DND-41 (cell line): ENCODE results near the gene FYB1.

Experiments
- ATAC-seq: fragments of 200-7000 bp; cut with Tn5 transposase; 3 replicates; pipeline ENCODE4 v1.9.1; 2021; ENCODE audit warnings: low read depth; ENCODE audit not compliant: insufficient read depth
- DNase-seq: peaks from one replicate; pipeline ENCODE4 v3.0.0-alpha.2; 2020
- H2AFZ ChIP-seq: 2 replicates; pipeline ENCODE4 v1.6.0; 2012; ENCODE audit warnings: low read depth, low read length
- H3K27ac ChIP-seq: 2 replicates; pipeline ENCODE4 v1.5.1; 2012; ENCODE audit warnings: low read length, inconsistent platforms
- H3K27me3 ChIP-seq: fragments of 200-600 bp; sonication (generic); 2 replicates; pipeline ENCODE4 v1.6.0; 2012; ENCODE audit warnings: low read length, mild to moderate bottlenecking, inconsistent platforms; ENCODE audit not compliant: insufficient read depth, poor library complexity
- H3K36me3 ChIP-seq: 2 replicates; pipeline ENCODE4 v1.5.1; 2012; ENCODE audit warnings: low read length, inconsistent platforms; ENCODE audit not compliant: insufficient read depth
- H3K4me1 ChIP-seq: 2 replicates; pipeline ENCODE4 v1.5.1; 2012; ENCODE audit warnings: mild to moderate bottlenecking, low read length; ENCODE audit not compliant: insufficient read depth
- H3K4me2 ChIP-seq: 2 replicates; pipeline ENCODE4 v1.6.0; 2012; ENCODE audit warnings: mild to moderate bottlenecking, moderate library complexity, low read length, inconsistent platforms; ENCODE audit not compliant: insufficient read depth
- H3K4me3 ChIP-seq, 2 experiments: fragments of 200-600 bp in 1 of 2; shearing (Covaris generic) in 1 of 2; 2 replicates each; pipeline ENCODE4 v1.5.1; 2012 to 2016; ENCODE audit warnings: inconsistent platforms in 2 of 2, low read length in 2 of 2, mild to moderate bottlenecking in 2 of 2, low read depth in 1 of 2, moderate library complexity in 1 of 2
- H3K79me2 ChIP-seq: 2 replicates; pipeline ENCODE4 v1.6.0; 2012; ENCODE audit warnings: low read length, inconsistent platforms; ENCODE audit not compliant: insufficient read depth
- H3K9ac ChIP-seq: 2 replicates; pipeline ENCODE4 v1.6.0; 2012; ENCODE audit warnings: low read depth, mild to moderate bottlenecking, inconsistent platforms, low read length, moderate library complexity
- H3K9me3 ChIP-seq: 2 replicates; pipeline ENCODE4 v1.5.1; 2012; ENCODE audit warnings: low read length, moderate library complexity, mild to moderate bottlenecking, inconsistent platforms; ENCODE audit not compliant: insufficient read depth, severe bottlenecking
- H4K20me1 ChIP-seq: 2 replicates; pipeline ENCODE4 v1.6.0; 2012; ENCODE audit warnings: low read length; ENCODE audit not compliant: insufficient read depth
- CTCF ChIP-seq: IDR thresholded peaks from 2 replicates; pipeline ENCODE4 v1.5.1; 2012; ENCODE audit warnings: borderline replicate concordance, low read length, moderate library complexity, mild to moderate bottlenecking; ENCODE audit not compliant: poor library complexity, severe bottlenecking; ENCODE audit errors: extremely low read depth
- EZH2 ChIP-seq: IDR thresholded peaks from 3 replicates; pipeline ENCODE4 v1.6.1; 2012; ENCODE audit warnings: borderline replicate concordance, low read depth, mild to moderate bottlenecking, moderate library complexity, low read length, inconsistent platforms; ENCODE audit not compliant: severe bottlenecking

Gene FYB1

GRCh38 chr5:39249564-39250274 lies 30.4 kb upstream of the FYB1 start:
- no peaks in the 10 kb centered on the region for H3K79me2 ChIP-seq
- ATAC-seq (no peak), DNase-seq (no peak)
- no peak overlapping the region for H2AFZ ChIP-seq
- H3K9ac ChIP-seq = no peak overlapping the region
- H3K36me3 ChIP-seq = no peaks in the 10 kb centered on the region
- H3K4me3 ChIP-seq = no peak overlapping the region
- H3K27ac ChIP-seq = no peak overlapping the region
- no peaks in the 10 kb centered on the region for H3K4me1 ChIP-seq
- H4K20me1 ChIP-seq = no peaks in the 10 kb centered on the region
- no peaks in the 10 kb centered on the region for H3K9me3 ChIP-seq
- no peak overlapping the region for H3K4me2 ChIP-seq
- TF ChIP-seq CTCF (no peak), EZH2 (no peak)
- H3K27me3 ChIP-seq = no peaks in the 10 kb centered on the region

- Histone ChIP-seq H3K79me2 (no peaks in the 10 kb centered on the region), H3K27me3 (no peaks in the 10 kb centered on the region), H3K4me2 (no peak overlapping the region), H3K9ac (no peak overlapping the region), H3K4me3 (no peak overlapping the region), H2AFZ (no peak overlapping the region), H3K9me3 (no peaks in the 10 kb centered on the region), H3K27ac (no peak overlapping the region), H4K20me1 (no peaks in the 10 kb centered on the region), H3K4me1 (no peaks in the 10 kb centered on the region), H3K36me3 (no peaks in the 10 kb centered on the region)
- no peak for TF ChIP-seq EZH2
- TF ChIP-seq CTCF = no peak
- ATAC-seq (no peak), DNase-seq (no peak)
Measured at GRCh38 chr5:39249069-39249468, 29.7 kb upstream of the FYB1 start.

GRCh38 chr5:39240750-39241149 lies 21.4 kb upstream of the FYB1 start:
- H3K27me3 ChIP-seq = no peaks in the 10 kb centered on the region
- ATAC-seq = no peak
- no peak overlapping the region for H3K27ac ChIP-seq
- H3K36me3 ChIP-seq = no peaks in the 10 kb centered on the region
- no peak for TF ChIP-seq CTCF
- no peak for TF ChIP-seq EZH2
- no peak overlapping the region for H3K4me3 ChIP-seq
- no peaks in the 10 kb centered on the region for H3K4me1 ChIP-seq
- H4K20me1 ChIP-seq = no peaks in the 10 kb centered on the region
- H3K4me2 ChIP-seq = no peak overlapping the region
- H3K9ac ChIP-seq = no peak overlapping the region
- H3K79me2 ChIP-seq = no peaks in the 10 kb centered on the region
- no peak overlapping the region for H2AFZ ChIP-seq
- no peaks in the 10 kb centered on the region for H3K9me3 ChIP-seq
- DNase-seq = no peak
